LNCAP (cell line): ENCODE results near the gene VASH1.

ENCODE experiments used
- CTCF ChIP-seq: fragments of 450-650 bp; IDR thresholded peaks from 2 replicates; pipeline ENCODE4 v1.5.1; 2017; ENCODE audit warnings: mild to moderate bottlenecking

VASH1 gene

GRCh38 chr14:76771437-76771980 lies 10.2 kb downstream of the VASH1 start:
- TF ChIP-seq CTCF: no peak

GRCh38 chr14:76772300-76773187 lies 11.3 kb downstream of the VASH1 start:
- TF ChIP-seq CTCF: no peak

GRCh38 chr14:76773188-76773885 lies 12.1 kb downstream of the VASH1 start:
- no peak for TF ChIP-seq CTCF

GRCh38 chr14:76773956-76774820 lies 12.9 kb downstream of the VASH1 start:
- TF ChIP-seq CTCF: no peak

- no peak for TF ChIP-seq CTCF
Measured at GRCh38 chr14:76774821-76775694, 13.8 kb downstream of the VASH1 start.

GRCh38 chr14:76775695-76776427 lies 14.6 kb downstream of the VASH1 start:
- TF ChIP-seq CTCF: no peak
